HEK293 (cell line): ENCODE results near the gene ELL.

ENCODE experiments used
- ATF2 ChIP-seq: fragments of 450-650 bp; formaldehyde crosslinking; IDR thresholded peaks from 2 replicates; pipeline ENCODE4 v1.5.1; 2016; ENCODE audit warnings: missing biosample characterization, missing genetic modification characterization, low read depth
- GLI4 ChIP-seq: fragments of 450-650 bp; formaldehyde crosslinking; IDR thresholded peaks from 2 replicates; pipeline ENCODE4 v1.5.1; 2016; ENCODE audit warnings: missing biosample characterization, missing genetic modification characterization
- IKZF3 ChIP-seq: fragments of 450-650 bp; IDR thresholded peaks from 2 replicates; pipeline ENCODE4 v1.5.0; 2018; ENCODE audit warnings: missing biosample characterization, mild to moderate bottlenecking, missing genetic modification characterization, moderate library complexity
- KLF8 ChIP-seq: fragments of 450-650 bp; formaldehyde crosslinking; IDR thresholded peaks from 2 replicates; pipeline ENCODE4 v1.5.1; 2016; ENCODE audit warnings: missing biosample characterization, missing genetic modification characterization
- PRDM10 ChIP-seq: fragments of 450-650 bp; formaldehyde crosslinking; IDR thresholded peaks from 2 replicates; pipeline ENCODE4 v1.5.1; 2016; ENCODE audit warnings: missing biosample characterization, missing genetic modification characterization
- WT1 ChIP-seq: fragments of 450-650 bp; formaldehyde crosslinking; IDR thresholded peaks from 2 replicates; pipeline ENCODE4 v1.5.1; 2016; ENCODE audit warnings: missing biosample characterization, missing genetic modification characterization
- ZBTB7A ChIP-seq: fragments of 450-650 bp; formaldehyde crosslinking; IDR thresholded peaks from 2 replicates; pipeline ENCODE4 v1.5.1; 2016; ENCODE audit warnings: low read depth, missing biosample characterization, missing genetic modification characterization
- ZBTB8A ChIP-seq: fragments of 450-650 bp; formaldehyde crosslinking; IDR thresholded peaks from 2 replicates; pipeline ENCODE4 v1.5.1; 2016; ENCODE audit warnings: missing biosample characterization, missing genetic modification characterization
- ZFP69B ChIP-seq: fragments of 450-650 bp; formaldehyde crosslinking; IDR thresholded peaks from 2 replicates; pipeline ENCODE4 v1.5.1; 2016; ENCODE audit warnings: missing biosample characterization, missing genetic modification characterization
- ZNF155 ChIP-seq: fragments of 450-650 bp; formaldehyde crosslinking; IDR thresholded peaks from 2 replicates; pipeline ENCODE4 v1.5.1; 2016; ENCODE audit warnings: missing biosample characterization, missing genetic modification characterization
- ZNF24 ChIP-seq: fragments of 450-650 bp; formaldehyde crosslinking; IDR thresholded peaks from 2 replicates; pipeline ENCODE4 v1.5.1; 2016; ENCODE audit warnings: missing biosample characterization, missing genetic modification characterization
- ZNF324 ChIP-seq: fragments of 450-650 bp; formaldehyde crosslinking; IDR thresholded peaks from 2 replicates; pipeline ENCODE4 v1.5.1; 2016; ENCODE audit warnings: missing biosample characterization, missing genetic modification characterization
- ZNF350 ChIP-seq: fragments of 450-650 bp; formaldehyde crosslinking; IDR thresholded peaks from 2 replicates; pipeline ENCODE4 v1.5.0; 2017; ENCODE audit warnings: missing biosample characterization, mild to moderate bottlenecking, missing genetic modification characterization
- ZNF366 ChIP-seq: fragments of 450-650 bp; formaldehyde crosslinking; conservative IDR thresholded peaks from 2 replicates; pipeline ENCODE4 v1.5.1; 2016; ENCODE audit warnings: missing biosample characterization, missing genetic modification characterization
- ZNF530 ChIP-seq: fragments of 450-650 bp; formaldehyde crosslinking; IDR thresholded peaks from 2 replicates; pipeline ENCODE4 v1.5.1; 2016; ENCODE audit warnings: low read depth, missing biosample characterization, missing genetic modification characterization
- ZNF544 ChIP-seq: fragments of 450-650 bp; formaldehyde crosslinking; IDR thresholded peaks from 2 replicates; pipeline ENCODE4 v1.5.0; 2017; ENCODE audit warnings: missing biosample characterization, missing genetic modification characterization
- ZNF560 ChIP-seq: fragments of 450-650 bp; formaldehyde crosslinking; IDR thresholded peaks from 2 replicates; pipeline ENCODE4 v1.5.1; 2017; ENCODE audit warnings: missing biosample characterization, missing genetic modification characterization, borderline replicate concordance
- ZNF639 ChIP-seq: fragments of 450-650 bp; formaldehyde crosslinking; IDR thresholded peaks from 2 replicates; pipeline ENCODE4 v1.5.1; 2016; ENCODE audit warnings: missing biosample characterization, missing genetic modification characterization
- ZNF837 ChIP-seq: fragments of 450-650 bp; formaldehyde crosslinking; IDR thresholded peaks from 2 replicates; pipeline ENCODE4 v1.5.1; 2016; ENCODE audit warnings: missing biosample characterization, missing genetic modification characterization
- TF ChIP-seq, protein P1 (sequence below): fragments of 450-650 bp; IDR thresholded peaks from 2 replicates; pipeline ENCODE4 v1.5.1; 2018; ENCODE audit warnings: missing biosample characterization, mild to moderate bottlenecking, missing genetic modification characterization
- TF ChIP-seq, protein P2 (sequence below): fragments of 450-650 bp; formaldehyde crosslinking; IDR thresholded peaks from 2 replicates; pipeline ENCODE4 v1.5.1; 2016; ENCODE audit warnings: missing biosample characterization, missing genetic modification characterization

Gene ELL

DNA sequence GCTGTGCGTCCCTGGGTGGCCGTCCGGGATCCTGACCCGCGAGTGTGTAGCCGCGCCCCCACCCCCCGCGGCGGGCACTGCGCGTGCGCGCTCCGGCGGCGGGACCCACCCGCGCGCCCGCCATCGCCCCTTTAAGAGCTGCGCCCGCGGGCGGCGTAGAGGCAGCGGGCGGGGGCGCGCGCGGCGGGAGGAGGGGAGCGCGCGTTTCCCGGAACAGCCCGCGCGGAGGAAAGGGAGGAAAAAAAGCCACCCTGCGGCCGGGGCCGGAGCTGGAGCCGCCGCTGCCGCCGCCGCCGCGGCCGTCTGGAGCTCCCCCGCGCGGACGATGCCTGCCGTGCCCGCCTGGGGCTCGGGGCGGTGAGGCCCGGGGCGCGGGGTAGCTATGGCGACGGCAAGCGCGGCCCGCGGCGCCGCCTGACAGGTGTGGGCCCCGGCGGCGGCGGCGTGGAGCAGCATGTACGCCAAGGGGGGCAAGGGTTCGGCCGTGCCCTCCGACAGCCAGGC is 102.6 kb downstream of the ELL start, which contains the start of gene SSBP4 (continued):
- TF ChIP-seq ZNF560 (no peak), ZBTB7A (tag by site-specific recombination) (no peak), ZBTB8A (peak; percentile 55; the same call in 1 of the 2 replicates), ZNF837 (tag by site-specific recombination) (no peak), ZFP69B (tag by site-specific recombination) (peak; percentile 12; the same call in 1 of the 2 replicates), IKZF3 (tag by site-specific recombination) (peak; percentile 98), ZNF530 (tag by site-specific recombination) (no peak), ZNF350 (tag by site-specific recombination) (no peak), ZNF639 (tag by site-specific recombination) (no peak), PRDM10 (tag by site-specific recombination) (no peak), ATF2 (tag by site-specific recombination) (no peak), ZNF324 (tag by site-specific recombination) (no peak), WT1 (tag by site-specific recombination) (no peak), ZNF155 (tag by site-specific recombination) (no peak), ZNF544 (tag by site-specific recombination) (no peak), KLF8 (tag by site-specific recombination) (no peak), ZNF24 (tag by site-specific recombination) (no peak), ZNF366 (tag by site-specific recombination) (no peak), GLI4 (tag by site-specific recombination) (no peak)
- TF ChIP-seq, protein P1, sequence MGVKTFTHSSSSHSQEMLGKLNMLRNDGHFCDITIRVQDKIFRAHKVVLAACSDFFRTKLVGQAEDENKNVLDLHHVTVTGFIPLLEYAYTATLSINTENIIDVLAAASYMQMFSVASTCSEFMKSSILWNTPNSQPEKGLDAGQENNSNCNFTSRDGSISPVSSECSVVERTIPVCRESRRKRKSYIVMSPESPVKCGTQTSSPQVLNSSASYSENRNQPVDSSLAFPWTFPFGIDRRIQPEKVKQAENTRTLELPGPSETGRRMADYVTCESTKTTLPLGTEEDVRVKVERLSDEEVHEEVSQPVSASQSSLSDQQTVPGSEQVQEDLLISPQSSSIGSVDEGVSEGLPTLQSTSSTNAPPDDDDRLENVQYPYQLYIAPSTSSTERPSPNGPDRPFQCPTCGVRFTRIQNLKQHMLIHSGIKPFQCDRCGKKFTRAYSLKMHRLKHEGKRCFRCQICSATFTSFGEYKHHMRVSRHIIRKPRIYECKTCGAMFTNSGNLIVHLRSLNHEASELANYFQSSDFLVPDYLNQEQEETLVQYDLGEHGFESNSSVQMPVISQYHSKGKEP (tag by site-specific recombination), result peak; percentile 55
- TF ChIP-seq, protein P2, sequence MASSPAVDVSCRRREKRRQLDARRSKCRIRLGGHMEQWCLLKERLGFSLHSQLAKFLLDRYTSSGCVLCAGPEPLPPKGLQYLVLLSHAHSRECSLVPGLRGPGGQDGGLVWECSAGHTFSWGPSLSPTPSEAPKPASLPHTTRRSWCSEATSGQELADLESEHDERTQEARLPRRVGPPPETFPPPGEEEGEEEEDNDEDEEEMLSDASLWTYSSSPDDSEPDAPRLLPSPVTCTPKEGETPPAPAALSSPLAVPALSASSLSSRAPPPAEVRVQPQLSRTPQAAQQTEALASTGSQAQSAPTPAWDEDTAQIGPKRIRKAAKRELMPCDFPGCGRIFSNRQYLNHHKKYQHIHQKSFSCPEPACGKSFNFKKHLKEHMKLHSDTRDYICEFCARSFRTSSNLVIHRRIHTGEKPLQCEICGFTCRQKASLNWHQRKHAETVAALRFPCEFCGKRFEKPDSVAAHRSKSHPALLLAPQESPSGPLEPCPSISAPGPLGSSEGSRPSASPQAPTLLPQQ, result peak; percentile 99
